SIG-M5 (cell line): ENCODE data around the gene FAM53B.

ENCODE experiments used
- DNase-seq: peaks from one replicate; lab custom pipeline; 2025; lab: John Stamatoyannopoulos, UW

FAM53B gene

DNA sequence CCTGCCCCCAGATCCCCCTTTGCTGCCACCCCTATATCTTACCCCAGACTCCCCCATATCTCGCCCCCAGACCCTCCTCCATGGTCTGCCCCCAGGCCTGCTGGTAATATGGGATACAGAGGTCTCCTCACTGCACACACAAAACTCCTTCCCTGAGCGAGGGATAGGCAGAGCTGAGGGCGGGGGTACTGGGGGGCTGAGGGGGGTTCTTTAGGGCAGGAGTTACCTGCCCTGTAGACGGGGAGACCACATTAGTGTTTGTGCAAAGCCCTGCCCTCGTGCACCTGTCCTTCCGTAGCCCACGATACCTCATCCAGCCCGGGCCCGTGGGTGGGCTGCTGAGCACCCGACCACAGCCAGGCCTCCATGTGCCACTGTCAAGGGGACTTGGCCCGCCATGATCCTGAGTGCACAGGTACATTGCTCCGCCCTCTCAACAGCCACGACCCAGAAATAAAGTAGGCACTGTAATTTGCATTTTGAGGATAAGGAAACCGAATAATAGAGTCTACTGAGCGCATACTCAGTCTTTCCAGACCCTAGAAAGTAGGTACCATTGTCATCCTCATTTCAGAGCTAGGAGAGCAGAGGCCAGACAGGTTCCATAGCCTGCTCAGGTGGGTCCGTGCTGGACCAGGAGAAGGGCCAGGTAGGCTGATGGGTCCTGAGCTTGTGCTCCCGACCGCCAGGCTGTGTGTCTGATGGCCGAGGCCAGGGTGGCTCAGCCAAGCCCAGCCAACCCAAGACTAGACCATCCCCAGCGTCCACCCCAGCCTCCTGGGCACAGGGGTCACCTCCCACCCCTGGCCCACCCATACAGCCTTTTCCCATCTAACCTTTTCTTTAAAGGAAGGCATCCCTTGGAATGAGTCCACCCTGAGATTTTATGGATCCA lies 167.4 kb downstream of the FAM53B start:
- DNase-seq = no peak

DNA sequence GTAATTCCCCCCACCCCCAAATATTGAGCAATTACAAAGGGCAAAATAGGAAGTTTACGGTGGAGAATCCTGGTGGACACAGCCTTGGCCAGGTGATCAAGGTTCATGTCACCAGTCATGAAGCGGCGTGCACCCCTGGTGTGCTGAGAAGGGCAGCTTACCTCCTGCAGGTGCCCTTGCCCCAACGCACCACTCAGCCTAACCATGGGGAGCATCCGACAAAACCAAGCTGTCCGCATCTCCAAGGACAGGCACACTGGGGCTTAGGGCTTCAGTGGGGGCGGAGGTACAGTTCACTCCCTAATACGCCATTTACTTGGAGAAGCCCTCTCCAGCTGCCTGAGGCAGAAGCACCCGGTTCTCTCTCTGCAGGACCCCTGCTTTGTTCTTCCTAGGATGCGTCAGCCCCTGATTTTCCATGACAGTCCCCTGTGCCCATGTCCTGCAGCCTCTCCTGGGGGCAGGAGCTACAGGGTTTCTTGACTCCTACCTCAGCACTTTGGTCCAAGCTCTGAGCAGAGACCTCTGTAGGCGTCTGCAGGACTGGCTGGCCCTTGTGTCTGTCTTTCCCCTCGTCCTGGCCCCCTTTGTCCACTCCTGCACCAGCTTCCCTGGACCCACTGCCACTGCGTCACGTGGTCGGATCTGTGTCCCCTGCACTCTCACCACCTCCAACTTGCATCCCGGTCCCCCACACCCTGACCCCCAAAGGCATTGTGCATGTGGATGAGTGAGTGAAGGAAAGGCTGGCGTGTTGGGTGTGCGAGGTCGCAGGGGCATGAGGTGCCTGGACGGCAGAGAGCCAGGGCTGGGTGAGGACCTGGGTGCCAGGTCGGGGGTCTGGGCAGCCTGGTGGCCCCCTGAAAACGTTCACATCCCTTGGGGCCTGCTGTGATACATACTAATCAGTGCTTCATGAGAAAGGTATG lies 168.8 kb downstream of the FAM53B start:
- DNase-seq = no peak

DNA sequence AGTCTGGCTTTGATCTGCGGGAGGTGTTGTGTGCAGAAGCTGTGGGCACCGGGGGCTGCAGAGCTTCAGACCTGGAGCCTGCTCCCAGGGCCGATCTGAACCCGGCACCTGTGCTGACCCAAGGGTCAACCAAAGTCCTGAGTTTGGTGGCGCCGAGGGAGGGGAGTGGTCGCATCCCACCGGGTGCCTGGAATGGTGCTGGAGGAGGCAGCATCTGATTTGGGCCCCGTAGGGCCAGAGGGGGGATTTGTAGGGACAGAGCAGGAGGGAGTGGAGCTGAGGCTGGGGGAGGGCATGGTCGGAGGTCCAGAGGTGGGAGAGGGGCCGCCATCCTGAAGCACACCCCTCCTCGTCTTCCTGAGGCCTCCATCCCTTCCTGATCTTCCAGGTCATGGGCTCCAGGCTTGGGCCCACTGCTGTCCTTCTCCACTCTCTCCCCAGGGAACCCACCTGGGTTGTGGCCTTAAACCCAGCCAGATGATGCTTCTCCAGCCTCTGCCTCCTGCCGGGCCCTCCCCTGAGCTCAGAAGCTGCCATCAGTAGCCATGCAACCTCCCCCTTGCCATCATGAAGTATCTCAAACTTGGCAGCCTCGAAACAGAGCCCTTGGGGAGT lies 169.6 kb downstream of the FAM53B start:
- DNase-seq = no peak

DNA sequence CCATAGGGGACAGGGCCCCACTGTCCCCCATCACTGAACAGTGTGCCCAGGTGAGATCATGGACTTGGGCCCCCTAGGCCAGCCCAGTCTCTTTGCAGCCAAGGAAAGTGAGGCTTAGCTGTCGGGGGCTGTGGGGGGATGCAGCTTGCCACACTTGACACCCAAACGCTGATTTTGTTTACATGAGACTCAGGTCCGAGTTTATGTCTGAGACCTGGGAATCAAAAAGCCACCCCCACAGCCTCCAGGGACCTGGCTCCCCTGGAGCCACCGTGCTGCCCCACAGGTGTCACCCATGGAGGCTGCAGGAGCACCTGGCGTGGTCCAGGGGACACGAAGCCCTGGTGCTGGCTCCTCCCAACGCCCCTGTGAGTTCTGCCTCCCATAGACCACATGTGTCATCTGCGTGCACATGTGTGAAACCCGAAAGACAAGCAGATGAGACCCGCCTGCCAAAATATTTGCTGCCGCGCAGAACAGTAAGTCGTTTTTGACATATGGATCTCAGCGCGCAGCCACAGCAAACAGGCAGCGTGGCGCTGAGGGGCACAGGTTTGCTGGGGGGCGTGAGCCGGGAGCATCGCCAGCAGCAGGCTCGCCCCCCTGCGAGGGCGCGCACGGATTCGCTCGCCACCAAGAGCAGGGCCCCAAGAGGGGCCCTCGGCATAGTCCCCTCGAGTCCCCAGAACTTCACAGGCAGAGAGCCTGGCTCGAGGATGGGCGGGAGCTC lies 170.3 kb downstream of the FAM53B start:
- no peak for DNase-seq

DNA sequence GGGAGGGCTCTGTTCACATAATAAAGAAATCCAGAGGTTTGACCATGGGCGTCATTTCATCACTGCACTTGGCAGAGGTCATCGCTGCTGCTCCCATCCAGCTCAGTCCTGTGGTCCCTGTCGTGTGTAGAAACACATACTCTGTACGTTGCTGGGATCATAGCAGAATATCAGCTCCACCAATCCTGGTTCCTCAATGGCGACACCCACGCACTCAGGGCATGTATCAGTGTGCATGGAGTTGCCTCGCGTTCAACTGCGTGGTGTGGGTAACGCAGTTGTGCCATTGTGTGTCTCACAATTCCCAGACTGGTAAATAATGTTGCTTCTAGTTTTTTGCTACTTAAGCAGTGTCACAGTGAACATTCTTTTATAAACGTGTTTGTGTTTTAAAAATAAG lies 171.4 kb downstream of the FAM53B start:
- no peak for DNase-seq

DNA sequence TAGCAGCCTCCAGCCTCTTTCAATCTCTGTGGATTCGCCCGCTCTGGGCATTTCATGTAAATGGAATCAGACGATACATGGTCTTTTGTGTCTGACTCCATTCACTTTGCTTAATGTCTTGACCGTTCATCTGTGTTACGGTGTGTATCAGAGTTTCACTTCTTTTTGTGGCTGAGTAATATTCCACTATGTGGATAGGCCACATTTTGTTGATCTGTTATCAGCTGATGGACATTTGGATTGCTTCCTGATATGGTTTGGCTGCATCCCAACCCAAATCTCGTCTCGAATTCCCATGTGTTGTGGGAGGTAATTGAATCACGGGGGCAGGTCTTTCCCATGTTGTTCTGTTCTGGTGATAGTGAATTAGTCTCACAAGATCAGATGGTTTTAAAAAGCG lies 173.5 kb downstream of the FAM53B start:
- DNase-seq = no peak

DNA sequence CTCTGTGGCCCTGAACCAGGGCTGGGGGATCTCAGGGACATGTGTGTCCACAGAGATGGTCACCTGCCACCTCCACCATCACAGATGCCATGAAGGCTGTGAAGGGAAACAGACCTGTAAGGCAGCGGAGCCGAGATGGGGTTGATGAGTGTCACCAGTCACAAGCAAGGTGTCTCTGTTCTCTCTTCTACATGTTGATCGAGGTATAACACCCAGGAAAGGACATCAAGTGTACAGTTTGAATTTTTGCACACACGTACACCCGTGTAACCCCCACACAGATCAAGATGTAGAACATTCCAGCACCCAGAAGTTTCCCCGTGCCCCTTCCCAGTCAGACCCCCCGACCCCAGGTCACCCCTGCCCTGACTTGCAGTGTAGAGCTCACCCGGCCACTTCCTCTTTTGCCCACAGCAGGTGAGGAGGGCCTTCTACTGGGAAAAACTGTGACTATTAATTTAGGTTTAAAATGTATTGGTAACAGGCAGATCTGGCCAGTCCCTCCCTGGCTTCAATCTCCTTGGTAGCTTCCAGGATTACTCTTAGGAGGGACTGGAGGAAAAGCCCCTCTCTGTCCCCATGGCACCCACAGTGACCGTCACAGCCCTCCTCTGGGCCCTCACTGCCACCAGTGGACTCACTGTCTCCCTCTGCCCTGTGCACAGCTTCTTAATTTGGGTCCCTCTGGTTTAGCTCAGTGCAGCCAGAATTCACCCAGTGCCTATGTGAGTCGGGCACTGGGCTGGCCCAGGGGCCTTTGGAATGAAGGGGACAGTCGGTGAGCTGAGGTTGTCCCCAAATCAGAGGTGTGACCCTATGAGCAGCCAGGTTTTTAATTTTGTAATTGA lies 174.3 kb downstream of the FAM53B start:
- no peak for DNase-seq
